ENCODE measurements around the gene ABCD1. TPM values are rescaled to one million over a fixed set of nuclear protein-coding genes. Genes with fewer than 3 reads are reported as not detected.
"Not testable (repeated sequence)": the region's sequence is repeated elsewhere in the genome, so short reads cannot be mapped to it uniquely, and the experiment has no call there.

Gene ABCD1
- total RNA-seq, 1 donor from 2014 or later: 18.6 TPM

DNA sequence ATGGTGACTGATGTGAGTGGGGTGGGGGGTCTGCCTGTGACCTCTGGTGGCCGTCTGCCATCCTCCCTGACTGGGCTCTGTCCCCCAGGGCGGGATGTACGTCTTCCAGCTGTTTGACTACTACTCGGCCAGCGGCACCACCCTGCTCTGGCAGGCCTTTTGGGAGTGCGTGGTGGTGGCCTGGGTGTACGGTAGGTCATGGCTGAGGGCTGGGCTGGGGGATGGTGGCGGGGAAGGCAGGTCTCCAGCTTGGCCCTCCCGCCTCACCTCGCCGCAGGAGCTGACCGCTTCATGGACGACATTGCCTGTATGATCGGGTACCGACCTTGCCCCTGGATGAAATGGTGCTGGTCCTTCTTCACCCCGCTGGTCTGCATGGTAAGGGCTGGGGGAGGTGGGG lies 30.4 kb upstream of the ABCD1 start:
- not testable (repeated sequence) for DNase-seq (ENCODE audit: low spot score)

DNA sequence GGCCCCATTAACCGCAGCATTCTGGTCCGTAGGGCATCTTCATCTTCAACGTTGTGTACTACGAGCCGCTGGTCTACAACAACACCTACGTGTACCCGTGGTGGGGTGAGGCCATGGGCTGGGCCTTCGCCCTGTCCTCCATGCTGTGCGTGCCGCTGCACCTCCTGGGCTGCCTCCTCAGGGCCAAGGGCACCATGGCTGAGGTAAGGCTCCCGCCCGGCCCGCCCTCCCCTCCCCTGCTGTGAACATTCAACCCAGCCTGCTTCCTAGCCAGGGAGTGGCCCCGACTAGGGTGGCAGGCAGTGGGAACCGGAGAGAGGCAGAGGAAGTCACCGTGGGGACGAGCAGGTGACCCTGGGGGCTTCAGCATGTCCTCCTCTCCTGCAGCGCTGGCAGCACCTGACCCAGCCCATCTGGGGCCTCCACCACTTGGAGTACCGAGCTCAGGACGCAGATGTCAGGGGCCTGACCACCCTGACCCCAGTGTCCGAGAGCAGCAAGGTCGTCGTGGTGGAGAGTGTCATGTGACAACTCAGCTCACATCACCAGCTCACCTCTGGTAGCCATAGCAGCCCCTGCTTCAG lies 29.9 kb upstream of the ABCD1 start:
- no peak for DNase-seq (ENCODE audit: low spot score)

DNA sequence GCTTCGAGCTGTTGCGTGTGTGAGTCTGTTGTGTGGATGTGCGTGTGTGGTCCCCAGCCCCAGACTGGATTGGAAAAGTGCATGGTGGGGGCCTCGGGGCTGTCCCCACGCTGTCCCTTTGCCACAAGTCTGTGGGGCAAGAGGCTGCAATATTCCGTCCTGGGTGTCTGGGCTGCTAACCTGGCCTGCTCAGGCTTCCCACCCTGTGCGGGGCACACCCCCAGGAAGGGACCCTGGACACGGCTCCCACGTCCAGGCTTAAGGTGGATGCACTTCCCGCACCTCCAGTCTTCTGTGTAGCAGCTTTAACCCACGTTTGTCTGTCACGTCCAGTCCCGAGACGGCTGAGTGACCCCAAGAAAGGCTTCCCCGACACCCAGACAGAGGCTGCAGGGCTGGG lies 28.6 kb upstream of the ABCD1 start:
- no peak for DNase-seq (ENCODE audit: low spot score)

DNA sequence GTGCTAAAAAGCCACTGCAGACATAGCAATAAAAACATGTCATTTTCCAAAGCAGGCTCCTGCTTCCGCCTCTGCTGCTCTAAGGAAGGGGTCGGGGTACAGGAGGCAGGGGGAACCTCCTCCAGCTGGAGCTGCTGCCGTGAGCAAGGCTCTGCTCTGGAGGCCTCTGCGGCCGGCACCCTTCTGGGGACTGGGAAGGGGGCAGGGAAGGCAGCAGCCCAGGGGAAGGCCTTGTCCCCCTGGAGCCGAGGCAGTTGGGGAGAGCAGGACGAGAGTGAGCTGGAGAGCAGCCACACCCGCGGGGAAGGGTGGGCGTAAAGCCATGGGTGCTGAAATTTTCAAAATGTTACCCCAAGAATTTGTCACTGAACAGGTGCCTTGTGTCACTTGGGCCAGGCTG lies 28.1 kb upstream of the ABCD1 start:
- not testable (repeated sequence) for DNase-seq (ENCODE audit: low spot score)

DNA sequence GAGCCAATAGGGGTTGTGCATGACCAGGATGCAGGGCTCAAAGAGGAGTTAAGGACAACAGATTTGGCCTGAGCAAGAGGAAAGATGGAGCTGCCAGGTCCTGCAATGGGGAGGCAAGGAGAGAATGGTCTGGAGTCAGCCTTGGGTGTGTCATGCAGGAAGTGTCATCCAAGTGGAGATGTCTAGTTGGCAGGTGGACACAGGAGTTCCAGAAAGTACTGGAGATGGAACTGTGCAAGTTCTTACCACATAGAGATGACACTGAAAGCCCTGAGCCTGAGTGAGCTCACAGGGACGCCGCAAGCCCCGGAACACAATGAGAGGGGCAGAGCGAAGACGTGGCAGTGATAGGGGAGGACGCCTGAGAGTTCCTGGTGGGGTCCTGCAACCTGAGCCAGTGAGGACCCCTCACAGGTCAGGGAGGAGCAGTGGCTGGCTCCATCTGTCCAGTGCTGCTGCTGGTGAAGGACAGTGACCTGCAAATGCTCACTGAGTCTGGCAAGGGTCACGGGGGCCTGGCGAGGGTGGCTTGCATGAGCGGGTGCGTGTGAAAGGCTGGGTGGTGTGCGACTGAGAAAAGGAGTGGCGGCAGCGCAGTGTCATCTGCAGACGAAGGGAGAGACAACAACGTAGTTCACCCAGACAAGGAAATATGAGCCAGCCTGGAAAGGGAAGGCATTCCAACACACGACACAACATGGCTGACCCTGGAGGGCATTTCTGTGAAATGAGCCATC lies 27.5 kb upstream of the ABCD1 start:
- DNase-seq (ENCODE audit: low spot score): not testable (repeated sequence)

DNA sequence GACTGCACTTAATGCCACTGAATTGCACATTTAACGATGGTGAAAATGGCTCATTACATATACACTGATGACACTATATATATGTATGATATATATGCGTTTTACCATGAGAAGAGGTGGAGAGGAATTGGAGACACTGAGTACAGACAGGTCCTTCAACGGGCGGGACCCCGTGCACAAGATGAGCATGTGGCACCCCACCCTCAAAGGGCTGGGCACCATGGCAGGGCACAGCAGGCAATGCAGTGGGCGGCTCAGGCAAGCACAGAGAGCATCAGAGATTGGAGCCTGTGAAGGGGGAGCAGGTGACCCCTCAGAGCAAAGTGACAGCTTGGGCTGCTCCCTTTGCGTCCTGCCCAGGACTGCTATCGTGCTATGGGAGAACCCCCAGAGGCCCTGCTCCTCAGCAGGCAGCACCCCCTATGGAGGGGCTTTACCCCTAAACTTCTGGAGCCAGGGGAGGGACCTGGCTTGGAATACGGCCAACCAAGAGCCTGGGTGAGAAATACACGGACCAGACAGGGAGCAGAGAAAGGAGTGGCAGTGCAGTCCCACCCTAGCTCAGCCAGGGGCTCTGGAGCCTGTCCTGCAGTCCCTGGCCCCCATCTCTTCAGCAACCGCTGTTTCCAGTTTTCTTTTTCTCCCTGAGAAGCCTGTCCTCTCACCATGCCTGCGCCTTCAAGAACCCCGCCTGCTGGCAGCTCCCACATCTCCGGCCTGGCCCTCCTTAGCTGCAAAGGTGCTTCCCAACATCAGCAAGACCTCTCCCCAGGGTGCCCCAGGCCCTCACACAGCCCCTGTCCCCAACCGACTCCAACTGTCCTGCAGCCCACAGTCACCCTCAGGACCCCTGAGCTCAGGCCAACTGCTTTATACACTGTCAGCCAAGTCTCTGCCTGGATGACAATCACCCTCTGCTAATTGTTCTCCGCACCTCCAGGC lies 26.5 kb upstream of the ABCD1 start:
- DNase-seq (ENCODE audit: low spot score): no peak

DNA sequence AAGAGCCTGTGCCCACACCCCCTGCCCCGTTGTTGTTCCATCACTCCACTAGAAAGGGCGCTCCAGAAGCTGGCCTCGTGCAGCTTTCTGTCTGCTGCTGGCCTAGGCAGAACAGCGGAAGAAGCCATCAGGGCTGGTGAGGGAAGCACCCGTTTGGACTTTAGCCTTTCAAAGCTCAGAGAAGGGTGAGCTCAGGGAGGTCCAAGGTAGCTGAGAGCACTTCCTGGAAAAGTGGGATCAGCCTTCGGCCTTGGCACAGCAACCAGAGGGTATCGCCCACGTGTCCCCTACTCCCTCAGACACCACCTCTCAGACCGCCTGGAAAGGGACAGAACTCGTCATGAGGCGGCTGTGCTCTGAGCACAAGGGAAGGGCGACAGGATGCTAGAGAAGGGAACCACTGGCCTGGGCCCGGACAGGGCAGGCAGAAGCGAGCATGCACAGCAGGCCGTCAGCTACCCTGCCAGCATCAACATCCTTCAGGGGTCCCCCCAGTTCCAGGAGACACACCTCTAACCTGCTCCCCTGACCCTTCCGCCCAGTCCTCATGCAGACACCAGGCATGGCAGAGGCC lies 25.4 kb upstream of the ABCD1 start:
- DNase-seq (ENCODE audit: low spot score): peak; percentile 52

DNA sequence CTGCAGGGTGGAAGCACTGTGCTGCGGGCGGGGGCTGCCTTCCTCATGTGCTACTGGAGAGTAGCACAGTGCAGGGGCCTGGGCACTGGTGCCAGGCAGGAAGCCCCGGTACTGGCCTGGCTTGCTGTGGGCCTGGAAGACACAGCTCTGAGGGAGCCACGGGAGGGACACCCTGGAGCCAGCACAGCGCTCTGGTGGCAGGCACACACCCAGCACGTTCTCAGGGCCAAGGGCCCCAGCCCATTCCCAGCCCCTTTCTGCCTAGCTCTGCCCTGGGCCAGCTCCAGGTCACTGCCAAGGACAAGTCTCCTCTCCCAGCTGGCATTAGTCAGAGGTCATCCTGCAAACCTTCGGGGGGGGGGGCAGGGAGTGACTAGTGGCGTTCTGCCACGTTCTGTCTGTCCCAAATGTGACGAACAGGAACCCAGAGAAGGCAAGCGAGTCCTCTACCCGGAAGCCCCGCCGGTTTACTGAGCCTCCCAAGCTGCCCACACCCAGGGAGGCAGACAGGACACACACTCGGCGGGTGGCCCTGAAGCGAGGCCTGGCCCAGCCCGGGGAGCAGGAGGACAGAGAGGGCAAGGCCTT lies 24.8 kb upstream of the ABCD1 start:
- not testable (repeated sequence) for DNase-seq (ENCODE audit: low spot score)

DNA sequence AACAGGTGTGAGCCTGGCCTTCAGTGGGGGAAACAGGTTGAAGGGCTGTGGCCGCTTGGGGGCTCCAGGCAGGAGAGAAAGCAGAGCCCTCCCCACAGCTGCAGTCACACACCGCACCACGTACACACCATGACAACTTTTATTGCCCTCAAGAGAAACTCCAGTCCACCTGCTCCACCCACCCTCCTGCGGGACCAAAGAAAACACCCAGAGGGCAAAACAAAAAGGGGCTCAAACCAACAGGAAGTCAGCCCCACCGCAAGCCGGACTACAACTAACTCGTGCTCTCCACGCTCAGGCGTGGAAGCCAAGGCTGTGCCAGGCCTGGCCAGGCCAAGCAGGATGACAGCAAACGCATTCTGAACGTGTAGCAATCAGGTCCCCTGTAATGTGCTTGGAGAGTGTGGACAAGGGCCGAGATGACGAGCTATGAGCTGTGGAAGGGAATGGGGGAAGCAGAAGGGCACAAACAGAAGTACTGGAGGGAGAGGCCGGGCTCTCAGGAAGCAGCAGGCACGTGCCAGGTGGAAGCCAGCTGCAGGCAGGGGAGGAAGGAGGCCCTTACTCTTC lies 24.2 kb upstream of the ABCD1 start:
- no peak for DNase-seq (ENCODE audit: low spot score)

DNA sequence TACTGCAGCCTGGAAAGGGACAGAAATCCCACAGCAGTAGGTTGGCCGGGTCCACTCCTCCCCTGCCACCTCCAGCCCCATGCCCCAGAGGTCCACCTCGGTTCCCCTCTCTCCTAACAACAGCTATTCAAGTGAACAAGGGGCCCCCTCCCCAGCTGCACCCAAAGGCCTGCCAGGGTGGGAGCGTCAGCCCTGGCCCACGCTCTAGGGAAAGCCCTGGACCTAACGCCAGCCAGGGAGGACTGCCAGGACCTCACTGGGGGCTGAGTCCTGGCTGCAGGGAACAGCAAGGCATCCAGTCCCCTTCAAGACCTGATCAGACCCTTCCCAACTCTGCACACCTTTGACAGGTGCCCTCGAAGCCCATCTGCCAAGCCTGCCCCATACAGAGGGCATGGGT lies 23.7 kb upstream of the ABCD1 start:
- no peak for DNase-seq (ENCODE audit: low spot score)

DNA sequence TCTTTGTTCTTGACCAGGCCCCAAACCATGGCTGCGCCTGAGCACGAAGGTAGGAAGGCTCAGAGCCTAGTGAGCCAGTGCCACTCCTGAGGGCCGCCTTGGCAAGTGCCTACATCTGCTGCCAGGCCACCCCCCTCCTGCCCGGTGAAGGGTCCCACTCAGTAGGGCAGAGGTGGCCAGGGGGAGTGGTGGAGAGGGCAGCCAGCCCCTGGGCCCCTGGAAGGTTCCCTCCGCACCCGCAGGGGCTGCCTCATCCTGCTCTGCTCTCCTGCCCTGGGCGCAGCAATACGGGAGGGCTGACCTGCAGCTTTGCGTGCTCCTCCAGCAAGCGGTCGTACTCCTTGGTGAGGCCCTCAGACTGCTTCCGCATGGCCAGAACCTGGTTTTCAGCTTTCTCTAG lies 22.9 kb upstream of the ABCD1 start:
- DNase-seq (ENCODE audit: low spot score): no peak

DNA sequence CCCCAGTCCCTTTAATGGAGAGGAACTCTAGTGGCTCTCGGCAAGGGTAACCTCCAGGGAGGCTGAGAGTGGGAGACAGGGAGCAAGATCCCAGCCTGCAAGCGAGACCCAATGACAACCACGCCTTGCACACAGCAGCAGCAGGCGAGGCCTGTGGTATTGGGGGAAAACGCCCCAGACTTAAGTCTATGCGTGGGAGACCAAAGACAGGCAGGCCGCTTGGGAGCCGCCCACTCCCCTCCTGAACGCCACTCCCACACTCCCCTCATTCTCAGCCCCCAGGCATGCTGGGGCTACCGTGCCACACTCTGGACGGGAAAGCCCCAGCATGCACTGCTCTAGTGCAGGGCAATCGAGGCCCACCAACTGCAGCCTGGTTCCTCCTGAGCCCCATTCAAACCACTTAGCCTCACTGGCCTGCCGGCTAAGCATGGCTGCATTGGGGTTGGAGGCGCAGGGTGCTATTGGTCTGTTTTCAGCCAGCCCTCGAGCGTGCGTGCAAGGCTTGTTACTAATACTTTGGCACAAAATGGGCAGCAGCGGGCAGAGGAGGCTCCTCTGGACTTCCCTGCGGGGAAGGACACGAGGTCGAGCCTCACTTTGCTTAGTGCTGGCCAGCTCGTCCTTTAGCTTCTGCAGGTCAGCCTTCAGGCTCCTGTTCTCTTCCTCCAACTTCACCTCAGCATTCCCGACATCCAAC lies 22.2 kb upstream of the ABCD1 start:
- DNase-seq (ENCODE audit: low spot score): no peak

DNA sequence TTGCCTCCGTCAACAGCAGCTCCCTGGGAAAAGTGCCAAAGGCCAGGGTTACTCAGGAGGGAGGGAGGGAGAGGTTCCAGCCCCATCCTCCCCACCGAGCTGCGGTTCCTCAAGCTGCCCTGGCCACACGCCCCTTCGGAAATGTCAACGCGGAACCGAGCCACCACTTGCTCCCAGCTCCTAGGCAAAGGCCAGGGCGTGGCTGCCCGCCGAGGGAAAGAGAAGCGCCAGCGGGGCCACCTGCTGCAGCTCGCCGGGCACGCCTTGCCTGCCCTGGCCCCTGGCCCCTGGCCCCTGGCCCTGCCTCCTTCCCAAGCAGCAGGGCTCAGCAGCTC lies 21.7 kb upstream of the ABCD1 start:
- DNase-seq (ENCODE audit: low spot score): no peak

DNA sequence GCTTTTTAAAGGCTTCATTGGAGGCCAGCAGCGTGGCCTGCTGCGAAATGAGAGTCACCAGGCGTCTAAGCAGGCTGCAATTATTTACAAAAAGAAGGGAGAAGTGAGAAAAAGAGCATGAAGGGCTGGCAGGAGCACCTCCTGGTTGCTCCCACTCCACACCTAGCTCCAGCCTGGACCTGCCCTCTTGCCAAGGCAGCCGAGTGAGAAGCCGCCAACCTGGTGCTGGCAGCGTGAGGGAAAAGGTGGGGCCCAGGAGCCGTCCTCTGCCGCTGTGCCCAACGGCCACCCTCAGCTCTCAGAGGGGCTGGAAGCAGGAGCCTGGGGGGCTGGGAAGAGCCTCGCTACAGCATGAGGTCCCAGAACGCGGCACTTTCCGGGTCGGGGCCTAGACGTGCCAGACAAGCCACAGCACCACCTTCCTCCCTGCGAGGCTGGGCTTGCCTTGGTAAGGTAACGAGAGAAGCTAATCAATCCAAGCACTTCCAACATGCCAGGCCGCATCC lies 20.6 kb upstream of the ABCD1 start:
- no peak for DNase-seq (ENCODE audit: low spot score)

DNA sequence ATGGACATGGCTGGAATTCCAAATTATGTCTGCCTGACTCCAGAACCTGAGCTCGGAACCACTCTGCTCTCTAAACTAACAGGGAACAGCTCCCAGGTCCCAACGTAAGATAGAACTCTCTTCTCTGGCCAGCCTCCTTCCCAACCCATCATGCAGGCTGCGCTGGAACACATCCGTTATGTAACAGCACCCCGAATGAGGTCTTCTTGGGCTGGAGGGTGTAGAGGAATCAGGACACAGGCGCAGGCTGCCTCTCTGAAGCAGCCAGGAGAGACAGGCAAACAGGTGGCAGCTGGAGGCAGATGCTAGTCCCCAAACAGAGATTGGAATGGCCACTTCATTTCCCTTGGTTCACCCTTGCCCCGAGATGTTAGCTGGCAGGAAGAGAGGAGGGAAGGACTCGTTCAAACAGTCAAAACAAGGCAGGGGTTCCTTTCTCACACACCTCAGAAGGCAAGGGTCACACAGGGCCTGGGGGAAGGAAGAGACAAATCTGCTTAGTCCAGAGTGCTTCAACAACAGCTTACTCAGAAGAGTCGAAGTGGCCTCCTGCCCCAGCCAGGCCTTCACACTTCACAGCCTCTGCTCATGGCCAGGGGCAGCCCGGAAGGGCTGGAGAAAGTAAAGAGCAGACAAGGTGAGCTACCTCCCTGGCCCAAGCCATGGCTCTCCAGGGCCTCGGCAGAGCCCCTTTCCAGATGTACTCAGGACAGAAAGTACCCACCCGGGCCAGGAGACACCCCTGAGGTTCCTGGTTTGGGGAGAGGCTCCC lies 19.8 kb upstream of the ABCD1 start:
- not testable (repeated sequence) for DNase-seq (ENCODE audit: low spot score)

DNA sequence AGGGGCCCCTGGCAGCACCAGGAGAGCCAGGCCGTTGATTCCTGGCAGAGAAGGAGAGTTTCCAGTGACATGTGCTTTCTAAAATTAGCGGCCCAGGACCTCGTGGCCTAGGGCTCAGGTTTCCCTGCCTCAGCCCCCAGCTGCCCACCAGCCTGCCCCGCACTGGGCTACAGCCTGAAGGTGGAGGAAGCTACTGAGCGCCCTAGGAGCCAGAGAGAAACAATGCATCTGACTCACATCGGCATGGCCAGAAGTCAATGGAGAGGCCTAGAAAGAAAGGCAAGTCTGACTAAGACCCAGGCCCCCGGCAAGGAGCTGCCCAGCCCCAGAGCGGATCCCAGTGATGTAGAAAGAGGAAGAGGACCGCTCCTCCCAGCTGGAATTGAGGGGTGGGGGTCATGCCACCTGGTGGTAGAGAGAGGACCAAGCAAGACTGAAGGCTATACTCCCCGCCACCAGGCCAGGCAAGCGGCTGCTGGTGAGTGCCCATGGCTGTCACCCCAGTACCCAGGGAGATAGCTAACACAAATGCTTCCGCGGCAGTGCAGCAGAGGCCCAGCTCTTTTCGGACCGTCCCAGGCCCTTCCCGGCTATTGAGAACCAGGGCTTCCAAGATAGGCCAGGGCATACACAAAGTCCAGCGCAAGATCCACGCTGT lies 19.1 kb upstream of the ABCD1 start:
- not testable (repeated sequence) for DNase-seq (ENCODE audit: low spot score)

DNA sequence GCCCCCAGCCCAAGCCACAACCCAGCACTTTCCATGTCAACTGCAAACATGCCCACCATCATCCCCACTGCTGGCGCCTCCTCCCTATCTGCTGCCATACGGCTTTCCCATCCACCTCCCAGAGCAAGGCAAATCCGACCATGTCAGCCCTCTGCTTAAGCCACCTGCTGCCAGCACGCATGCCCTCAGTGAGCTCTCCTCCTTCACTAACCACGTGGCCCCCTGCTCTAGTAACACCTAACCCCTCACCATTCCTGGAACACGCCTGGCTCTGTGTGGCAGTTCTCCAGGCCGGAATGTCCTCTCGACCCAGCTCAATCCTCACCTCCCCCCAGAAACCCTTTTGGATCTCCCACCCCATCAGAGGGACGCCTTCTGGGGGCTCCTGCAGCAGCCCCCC lies 17.9 kb upstream of the ABCD1 start:
- no peak for DNase-seq (ENCODE audit: low spot score)

DNA sequence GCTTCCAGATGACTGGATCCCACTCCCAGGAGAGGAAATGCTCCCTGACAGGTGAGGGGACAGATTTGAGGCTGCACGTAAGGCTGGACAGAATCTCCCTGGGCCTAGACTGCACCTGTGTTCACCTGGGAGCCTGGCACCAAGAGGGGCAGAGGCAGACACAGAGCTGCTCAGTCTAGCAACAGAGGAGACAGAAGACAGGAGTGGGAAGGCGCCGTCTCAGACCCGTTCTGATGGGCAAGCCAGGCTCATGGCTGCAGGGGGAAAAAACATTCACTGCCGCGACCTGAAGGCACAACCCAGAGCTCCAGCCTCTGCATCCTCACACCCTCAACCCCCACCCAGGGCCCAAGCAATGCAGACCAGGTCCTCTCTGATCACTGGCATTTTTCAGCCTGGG lies 17.2 kb upstream of the ABCD1 start:
- no peak for DNase-seq (ENCODE audit: low spot score)

DNA sequence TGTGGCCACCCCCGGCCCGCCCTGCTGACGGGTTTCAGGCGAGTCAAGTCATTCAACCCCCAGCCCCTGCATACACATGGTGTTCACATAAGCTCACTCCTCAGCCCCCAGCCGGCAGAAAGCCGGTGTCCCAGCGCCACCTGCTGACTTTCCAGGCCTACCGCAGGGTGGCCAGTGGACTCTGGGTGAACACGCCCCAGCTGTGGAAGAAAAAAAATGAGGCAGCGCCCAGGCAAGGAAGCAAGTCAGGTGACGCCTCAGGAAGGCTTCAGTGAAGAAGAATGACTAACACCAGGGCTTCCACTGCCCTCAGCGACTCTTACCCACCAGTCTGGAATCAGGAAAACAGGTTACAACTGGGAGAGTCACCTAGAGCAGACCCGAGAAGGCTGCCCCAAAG lies 16.2 kb upstream of the ABCD1 start:
- DNase-seq (ENCODE audit: low spot score): peak; percentile 79

All from mucosa of gallbladder (tissue), 1 donor.